ENCODE data around the gene OR4N2.

DNA sequence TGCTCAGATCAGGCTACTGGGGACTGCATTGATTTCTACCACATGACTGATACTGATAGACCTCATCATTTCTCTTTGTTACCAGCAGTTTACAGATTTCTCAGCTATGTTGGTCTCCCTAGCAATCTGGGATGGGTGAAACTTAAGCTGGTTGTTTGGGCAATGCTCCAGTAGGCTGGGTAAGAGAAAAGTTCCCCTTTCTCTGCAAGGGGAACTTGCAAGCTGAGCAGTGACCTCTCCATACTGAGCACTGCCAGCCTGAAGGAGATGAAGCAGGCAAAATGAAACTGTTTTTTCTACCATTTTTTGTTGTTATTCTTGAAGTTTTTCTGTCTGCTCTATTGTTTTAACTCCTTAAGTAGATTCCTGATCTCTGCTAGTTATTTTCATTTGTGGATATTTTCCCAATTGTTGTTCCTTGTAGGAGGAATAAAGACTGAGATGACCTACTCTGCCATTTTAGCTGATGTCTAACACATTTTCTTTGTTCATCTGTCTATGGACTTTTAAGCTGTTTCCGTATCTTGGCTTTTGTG, 31.6 kb upstream of the OR4N2 start:
- TF ChIP-seq, protein P1, sequence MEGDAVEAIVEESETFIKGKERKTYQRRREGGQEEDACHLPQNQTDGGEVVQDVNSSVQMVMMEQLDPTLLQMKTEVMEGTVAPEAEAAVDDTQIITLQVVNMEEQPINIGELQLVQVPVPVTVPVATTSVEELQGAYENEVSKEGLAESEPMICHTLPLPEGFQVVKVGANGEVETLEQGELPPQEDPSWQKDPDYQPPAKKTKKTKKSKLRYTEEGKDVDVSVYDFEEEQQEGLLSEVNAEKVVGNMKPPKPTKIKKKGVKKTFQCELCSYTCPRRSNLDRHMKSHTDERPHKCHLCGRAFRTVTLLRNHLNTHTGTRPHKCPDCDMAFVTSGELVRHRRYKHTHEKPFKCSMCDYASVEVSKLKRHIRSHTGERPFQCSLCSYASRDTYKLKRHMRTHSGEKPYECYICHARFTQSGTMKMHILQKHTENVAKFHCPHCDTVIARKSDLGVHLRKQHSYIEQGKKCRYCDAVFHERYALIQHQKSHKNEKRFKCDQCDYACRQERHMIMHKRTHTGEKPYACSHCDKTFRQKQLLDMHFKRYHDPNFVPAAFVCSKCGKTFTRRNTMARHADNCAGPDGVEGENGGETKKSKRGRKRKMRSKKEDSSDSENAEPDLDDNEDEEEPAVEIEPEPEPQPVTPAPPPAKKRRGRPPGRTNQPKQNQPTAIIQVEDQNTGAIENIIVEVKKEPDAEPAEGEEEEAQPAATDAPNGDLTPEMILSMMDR (conservative IDR thresholded peaks at IDR 0.05): no peak
- TF ChIP-seq EZH2 (IDR thresholded peaks at IDR 0.05; ENCODE audit: low read depth): no peak
